Measurements from ENCODE around the gene RFTN1.

RFTN1 gene, protein sequence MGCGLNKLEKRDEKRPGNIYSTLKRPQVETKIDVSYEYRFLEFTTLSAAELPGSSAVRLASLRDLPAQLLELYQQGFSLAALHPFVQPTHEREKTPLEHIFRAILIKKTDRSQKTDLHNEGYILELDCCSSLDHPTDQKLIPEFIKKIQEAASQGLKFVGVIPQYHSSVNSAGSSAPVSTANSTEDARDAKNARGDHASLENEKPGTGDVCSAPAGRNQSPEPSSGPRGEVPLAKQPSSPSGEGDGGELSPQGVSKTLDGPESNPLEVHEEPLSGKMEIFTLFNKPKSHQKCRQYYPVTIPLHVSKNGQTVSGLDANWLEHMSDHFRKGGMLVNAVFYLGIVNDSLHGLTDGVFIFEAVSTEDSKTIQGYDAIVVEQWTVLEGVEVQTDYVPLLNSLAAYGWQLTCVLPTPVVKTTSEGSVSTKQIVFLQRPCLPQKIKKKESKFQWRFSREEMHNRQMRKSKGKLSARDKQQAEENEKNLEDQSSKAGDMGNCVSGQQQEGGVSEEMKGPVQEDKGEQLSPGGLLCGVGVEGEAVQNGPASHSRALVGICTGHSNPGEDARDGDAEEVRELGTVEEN

DNA sequence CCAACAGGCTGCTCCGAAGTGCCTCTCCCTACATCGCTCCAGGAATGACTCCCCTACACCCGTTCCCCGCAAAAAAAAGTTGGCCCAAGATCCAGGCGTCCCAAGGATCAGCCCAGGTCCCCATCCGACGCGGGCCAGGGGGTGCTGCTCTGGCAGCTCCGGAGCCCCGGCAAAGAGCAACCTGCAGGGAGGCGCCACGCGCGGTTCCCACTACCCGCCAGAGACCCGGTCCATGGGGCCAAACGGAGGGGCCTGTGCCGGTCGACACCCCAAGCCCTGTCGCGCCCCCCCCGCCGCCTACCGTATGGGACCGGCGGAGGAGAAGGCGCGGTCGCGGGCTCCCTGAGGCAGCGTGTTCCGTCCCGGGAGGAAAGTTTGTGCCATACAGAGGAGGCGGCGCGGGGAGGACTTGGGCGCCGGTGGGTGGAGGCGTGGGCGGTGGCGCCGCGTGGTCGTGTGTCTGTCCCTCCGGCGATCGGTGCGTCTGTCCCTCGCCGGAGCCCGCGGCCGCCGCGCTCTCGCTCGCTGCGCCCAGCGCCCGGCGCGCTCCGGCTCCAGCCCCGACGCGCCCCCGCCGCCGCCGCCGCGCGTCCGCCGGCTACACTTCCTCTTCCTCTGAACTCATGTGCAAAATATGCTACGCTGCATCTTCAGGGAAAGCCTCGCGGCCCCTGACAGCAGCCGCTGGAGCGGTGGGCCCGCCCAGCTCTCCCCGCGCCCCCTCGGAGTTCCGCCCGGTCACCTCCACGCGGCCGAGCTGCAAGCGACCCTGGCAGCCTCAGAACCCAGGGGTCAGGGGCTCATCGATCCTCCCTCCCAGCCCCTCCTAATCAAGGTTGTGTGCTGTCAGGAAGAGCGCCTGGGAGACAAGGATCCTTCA is at the start of gene RFTN1:
RFTN1 (minus strand) TSS at position 559 of the 880 bp plus-strand sequence. CDS start 19,830 bp downstream, outside the sequence.
- DNase-seq = peak; percentile 75

DNA sequence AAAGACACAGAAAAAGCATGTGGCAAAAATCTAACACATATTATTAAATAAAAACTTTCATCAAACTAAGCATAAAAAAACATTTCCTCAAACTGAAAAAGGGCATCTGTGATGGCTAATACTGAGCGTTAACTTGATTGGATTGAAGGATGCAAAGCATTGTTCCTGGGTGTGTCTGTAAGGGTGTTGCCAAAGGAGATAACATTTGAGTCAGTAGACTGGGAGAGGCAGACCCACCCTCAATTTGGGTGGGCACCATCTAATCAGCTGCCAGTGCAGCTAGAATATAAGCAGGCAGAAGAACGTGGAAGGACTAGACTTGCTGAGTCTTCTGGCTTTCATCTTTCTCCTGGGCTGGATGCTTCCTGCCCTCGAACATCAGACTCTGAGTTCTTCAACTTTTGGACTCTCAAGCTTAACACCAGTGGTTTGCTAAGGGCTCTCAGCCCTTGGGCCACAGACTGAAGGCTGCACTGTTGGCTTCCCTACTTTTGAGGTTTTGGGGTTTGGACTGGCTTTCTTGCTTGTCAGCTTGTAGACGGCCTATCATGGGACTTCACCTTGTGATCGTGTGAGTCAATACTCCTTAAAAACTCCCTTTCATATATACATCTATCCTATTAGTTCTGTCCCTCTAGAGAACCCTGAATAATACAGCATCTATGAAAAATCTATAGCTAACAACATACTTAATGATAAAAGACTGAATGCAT is 46.3 kb upstream of the RFTN1 start:
- DNase-seq = no peak

DNA sequence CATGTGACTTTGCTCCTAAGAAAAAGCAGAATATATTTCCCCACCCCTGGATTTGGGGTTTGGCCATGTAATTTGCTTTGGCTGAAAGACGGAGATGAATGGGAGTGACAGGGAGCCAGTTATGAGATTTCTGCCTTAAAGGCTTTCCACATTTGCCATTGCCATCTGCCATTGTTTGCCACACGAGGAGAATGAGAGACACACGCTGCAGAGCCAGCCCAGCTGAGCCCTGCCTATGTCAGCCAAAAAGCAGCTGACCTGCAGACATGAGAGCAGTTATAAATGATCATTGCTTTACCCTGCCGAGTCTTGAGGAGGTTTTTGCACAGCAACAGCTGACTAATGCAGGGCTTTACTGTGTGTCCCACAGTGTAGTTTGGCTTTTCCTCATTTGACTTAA is 40.6 kb upstream of the RFTN1 start:
- no peak for DNase-seq

DNA sequence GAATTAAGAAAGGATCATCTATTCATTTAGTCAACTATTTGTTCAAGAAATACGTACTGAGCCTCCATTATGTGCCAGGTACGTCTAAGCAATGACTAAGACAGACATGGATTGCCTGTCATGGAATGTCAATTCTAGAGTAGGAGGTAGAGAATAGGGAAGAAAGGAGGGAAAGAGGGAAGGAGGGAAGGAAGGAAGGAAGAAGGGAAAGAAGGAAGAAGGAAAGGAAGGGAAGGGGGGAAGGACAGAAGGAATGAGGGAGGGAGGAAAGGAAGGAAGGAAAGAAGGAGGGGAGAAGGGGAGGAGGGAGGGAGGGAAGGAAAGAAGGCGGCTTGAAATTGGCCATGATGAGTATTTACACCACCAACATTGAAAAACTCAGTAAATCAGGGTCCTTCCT is 39.3 kb upstream of the RFTN1 start:
- no peak for DNase-seq

DNA sequence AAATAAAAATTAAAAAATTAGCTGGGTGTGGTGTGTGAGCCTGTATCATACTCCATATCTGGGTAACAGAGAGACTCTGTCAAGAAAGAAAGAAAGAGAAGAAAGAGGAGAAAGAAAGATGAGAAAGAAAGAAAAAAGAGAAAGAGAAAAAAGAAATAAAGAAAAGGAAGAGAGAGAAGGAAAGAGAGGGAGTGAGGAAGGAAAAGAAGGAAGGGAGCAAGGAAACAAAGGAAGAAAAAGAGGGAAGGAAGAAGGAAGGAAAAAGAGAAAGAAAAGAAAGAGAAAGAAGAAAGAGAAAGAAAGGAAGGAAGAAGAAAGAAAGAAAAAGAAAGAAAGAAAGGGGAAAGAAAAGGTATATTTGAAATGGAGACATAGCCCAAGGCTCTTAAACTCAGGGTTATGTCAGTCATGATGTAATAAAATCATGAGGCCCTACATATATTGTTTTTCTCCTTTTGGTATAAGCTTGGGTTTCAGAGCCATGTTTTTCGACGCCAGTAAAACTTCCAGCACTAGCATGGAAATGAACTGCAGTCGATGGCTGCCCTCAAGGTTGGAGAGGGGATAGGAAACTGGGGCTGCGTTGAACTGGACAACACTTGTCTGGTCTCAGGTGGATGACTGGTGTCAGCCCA is 38.0 kb upstream of the RFTN1 start:
- DNase-seq = no peak

DNA sequence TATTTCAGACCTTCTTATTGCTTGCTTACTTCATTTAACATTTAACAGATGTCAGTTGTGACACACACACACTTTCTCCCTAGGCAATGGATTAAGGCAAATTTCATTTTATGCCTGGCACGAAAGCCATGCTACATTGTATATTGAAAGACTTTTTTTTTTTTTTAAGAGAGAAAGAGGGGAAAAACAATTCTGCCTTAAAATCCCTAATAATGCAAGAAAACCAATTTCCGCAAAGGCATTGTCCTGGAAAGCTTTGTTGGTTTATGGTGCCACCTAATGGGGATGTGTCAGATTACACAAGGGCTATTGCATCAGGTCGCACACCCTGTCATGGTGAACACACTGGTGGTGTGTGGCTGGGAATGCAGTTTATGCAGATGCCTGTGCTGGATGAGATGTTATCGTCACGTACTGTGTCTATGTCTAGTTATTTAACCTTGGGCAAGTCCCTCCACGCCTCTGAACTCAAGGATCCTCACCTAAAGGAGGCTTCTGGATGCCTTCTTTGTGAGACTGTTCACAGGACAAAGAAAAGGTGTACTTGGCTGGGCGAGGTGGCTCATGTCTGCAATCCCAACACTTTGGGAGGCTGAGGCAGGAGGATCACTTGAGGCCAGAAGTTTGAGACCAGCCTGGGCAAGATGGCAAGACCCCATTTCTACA is 37.3 kb upstream of the RFTN1 start:
- peak; percentile 89 for DNase-seq

DNA sequence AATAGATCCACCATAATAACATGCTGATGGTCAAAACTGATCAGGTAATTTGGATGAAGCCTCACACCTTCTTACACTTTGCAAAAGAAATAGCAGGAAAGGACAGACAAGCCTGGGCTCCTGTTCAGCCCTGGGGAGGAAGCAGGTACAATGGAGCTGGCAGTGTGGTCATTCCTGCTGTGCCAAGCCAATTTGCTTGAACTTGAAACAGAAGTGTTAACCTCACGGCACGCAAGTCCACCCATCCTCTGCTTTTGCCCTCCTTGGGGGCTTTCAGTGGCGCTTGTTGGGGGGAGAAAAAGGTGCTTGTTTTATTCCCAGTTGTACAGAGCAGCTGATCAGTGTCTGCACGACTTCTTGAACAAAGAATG is 36.8 kb upstream of the RFTN1 start:
- no peak for DNase-seq

DNA sequence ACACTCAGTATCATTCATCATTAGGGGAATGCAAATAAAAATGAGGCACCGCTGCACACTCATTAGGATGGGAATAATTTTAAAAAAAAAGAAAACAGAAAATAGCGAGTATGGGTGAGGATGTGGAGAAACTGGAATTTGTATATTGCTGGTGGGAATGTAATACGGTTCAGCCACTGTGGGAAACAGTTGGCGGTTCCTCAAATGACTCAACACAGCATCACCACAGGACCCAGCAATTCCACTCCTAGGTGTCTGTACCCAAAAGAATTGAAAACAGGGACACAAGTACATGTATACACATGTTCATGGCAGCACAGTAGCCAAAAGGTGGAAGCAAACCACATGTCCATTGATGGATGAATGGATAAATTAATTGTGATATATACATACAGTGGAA is 35.2 kb upstream of the RFTN1 start:
- peak; percentile 75 for DNase-seq

DNA sequence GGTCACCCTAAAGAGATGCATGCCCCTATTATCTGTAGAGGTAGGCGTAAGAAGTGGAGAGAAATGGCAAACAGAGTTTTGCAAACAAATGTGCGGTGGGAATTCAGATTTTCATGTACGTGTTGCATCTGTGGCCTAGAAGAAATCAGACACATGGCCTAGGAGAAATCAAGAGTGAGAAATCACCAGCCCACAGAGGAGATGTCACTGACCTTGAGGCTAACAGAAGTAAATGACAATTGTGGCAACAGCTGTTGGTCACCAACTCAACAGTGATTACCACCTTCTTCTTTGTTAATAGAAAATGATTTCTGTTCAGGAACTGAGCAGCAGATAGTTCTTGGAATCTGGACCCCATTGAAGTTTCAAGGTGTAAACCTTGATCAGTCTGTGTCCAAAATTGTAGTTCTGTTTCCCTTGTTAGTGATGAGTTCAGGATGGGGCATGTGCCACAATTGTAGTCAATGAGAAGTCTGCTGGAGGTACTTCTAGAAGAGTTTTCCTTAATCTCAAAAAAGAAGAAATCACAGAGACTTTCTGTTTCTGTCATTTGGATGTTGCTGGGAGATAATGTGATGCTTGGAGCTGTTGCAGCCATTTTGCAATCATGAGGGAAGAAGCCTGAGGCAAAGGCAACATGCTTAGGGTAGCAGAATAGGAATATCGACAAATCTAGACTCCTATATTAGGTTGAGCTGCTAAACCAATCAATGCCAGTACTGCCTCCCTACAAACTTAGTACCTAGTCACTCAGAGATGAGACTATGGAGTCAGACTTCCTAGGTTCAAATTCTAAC is 34.3 kb upstream of the RFTN1 start:
- no peak for DNase-seq

DNA sequence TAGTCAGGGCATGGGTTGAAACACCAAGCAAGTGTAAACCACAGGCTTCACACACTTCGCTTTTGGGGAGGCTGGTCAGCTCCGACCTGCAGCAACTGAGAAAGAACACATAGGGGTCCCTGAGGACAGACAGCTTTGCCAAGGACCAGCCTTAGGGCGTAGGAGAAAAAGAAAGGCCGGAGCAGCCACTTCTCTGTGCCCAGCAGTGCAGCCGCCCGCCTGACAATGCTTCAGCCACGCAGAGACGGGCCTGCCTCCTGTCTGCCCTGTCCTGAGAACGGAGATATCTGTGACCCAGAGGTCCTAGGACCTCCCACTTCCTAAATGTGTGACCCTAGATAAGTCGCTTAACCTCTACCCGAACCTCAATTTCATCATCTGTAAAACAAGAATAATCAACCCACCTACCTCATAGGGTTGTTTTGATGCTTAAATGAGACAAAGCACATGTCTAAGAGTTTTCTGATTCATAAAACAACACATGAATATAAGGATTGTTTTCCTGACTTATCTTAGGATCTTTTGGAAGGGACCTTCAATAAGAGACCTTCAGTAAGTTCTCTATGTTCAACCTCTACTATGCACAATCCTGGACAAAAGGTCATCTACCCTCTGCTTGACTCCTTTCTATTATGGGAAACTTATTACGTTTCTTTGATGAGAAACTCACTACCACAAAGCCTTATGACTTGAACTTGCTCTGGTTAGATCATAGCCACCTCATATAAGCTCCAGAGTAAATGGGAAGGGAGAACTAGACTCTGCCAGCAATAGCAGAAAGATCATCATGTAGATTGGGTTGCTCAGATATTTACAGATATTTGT is 32.9 kb upstream of the RFTN1 start:
- DNase-seq = no peak

DNA sequence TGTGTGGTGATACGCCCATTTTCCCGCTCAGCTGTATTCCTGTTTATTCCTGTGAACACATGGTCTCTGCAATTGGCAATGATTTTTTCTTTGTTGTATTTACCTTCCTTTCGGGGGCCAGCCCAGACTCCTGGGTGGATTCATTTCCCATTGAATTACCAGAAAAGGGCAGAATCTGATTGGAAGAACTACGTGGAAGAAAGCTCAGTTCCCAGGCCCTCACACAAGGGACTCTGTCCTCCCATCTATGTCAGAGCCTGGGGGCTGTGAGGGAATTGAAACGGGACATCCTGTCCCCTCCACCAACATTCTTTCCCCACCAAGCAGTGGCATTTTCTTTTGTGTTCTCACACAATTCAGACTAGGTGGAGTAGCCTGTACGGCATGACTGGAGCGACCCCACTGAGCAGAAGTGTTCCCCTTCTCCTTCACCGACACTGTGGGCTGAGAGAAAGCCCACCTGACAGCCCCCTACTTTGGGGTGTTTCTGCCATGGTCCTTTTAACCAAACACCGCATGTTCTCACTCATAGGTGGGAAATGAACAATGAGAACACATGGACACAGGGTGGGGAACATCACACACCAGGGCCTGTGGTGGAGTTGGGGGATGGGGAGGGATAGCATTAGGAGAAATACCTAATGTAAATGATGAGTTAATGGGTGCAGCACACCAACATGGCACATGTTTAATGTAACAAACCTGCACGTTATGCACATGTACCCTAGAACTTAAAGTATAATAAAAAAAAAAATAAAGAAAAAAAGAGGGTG is 32.1 kb upstream of the RFTN1 start:
- no peak for DNase-seq

DNA sequence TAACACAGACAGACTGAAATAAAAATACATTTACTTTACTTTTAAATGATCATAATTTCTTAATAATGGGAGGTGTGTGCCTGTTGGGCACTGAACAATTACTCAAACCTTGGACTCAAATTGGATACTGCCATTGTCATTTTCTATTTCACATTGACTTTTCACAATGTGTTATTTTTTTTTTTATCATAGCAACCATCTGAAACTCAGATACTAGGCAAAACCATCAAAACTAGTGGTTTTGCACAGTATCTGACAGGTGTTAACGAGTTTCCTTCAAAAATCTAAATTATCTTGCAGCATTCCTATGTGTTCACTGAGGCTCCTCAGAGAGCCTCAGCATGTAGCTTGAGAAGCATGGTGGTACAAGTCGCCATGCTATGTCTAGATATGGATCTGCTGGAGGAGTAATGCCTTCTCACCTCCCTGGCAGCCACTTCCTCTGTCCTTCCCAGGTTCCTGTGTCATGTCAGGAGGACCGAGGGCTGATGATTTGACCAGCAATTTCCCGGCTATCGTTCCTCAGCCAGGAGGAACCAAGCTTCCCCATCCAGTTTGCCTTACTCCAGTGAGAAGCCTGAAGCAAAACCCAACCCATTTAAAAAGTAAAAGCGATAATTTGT is 29.9 kb upstream of the RFTN1 start:
- DNase-seq = no peak

DNA sequence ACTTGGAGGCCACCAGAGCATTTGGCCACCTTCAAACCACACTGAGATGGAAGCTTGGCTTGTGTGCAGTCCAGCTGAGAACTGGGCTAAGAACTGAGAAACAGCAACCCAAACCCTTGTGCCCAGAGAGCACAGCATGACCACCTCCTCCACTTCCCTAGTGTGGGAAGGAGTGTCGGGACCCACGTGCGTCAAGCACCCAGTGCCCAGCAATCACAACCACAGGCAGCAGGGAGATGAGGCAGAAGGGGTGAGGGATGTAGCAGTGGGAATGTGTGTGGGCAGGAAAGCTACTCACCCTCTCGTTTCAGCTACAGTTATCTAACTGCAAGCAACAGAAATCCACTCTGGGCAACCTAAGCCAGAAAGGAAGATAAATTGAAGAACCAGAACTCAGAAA is 25.0 kb upstream of the RFTN1 start:
- no peak for DNase-seq

DNA sequence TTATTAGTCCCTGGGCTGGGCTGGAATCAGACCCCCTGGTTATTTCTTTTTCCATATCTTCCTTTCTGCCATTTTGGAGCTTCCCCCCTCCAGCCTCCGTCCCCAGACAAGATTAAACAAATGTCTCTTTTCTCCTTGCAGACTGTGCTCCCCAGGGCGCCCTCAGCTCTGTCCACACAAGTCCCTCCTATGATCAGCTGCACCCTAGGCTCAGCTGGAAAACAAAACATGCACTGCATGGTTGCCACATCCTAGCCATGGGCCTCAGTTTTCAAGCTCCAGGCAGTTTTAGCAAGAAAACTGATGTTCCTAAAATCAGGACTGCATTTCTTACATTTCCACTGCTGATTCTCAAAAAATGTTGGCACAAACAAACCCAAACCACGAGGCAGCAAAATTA is 23.5 kb upstream of the RFTN1 start:
- DNase-seq = no peak

DNA sequence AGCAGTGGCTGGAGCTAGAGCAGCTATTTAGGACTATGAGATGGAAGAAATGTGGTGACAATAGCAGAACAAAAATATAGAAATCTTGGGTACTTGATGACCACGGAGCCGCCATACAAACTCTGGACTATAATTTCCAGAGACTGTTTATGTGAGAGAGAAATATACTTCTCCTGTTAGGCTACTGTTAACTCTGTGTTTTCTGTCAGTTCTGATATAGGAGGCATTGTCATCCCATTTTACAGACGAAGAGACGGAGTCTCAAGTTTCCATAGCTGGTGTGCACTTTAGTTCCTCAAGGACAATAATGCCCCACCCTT is 22.8 kb upstream of the RFTN1 start:
- DNase-seq = no peak

DNA sequence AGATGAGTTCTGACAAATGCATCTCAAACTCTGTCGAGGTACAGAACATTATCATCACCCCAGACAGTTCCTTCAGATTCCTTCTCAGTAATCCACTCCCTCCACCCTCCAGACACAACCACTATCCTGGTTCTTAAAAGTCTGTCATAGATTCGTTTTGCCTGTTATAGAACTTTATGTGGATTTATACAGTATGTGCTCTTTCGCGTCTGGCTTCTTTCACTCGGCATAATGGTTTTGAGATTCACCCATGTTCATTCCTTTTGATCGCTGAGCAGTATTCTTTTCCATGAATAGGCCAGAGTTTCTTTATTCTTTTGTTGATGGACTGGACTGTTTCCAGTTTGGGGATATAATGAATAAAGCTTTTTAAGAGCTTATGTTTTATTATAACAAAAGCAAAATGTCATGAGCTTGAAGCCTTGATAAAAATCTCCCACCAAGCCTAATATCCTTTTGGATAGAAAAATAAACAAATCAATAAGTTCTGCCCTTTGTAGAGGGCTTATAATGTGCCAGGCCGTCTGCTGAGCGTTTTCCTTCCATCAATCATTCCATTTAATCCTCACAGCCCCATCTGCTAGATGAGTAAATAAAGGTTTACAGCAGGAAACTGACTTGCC is 21.3 kb upstream of the RFTN1 start:
- DNase-seq = no peak

DNA sequence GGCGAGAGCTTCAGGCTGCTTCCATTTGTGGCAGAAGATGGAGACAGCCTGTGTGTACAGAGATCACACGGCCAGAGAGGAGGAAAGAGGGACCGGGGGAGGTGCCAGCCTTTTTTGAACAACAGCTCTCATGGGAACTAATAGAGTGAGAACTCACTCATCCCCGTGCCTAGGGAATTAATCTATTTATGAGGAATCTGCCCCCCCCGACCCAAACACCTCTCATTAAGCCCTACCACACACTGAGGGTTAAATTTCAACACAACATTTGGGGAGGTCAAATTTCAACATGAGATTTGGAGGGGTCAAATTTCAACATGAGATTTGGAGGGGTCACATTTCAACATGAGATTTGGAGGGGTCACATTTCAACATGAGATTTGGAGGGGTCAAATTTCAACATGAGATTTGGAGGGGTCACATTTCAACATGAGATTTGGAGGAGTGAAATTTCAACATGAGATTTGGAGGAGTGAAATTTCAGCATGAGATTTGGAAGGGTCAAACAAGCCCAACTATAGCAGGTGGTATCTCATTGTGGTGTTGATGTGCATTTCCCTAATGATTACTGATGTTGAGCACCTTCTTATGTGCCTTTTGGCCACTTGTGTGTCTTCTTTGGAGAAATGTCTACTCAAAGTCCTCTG is 20.6 kb upstream of the RFTN1 start:
- DNase-seq = peak; percentile 28

DNA sequence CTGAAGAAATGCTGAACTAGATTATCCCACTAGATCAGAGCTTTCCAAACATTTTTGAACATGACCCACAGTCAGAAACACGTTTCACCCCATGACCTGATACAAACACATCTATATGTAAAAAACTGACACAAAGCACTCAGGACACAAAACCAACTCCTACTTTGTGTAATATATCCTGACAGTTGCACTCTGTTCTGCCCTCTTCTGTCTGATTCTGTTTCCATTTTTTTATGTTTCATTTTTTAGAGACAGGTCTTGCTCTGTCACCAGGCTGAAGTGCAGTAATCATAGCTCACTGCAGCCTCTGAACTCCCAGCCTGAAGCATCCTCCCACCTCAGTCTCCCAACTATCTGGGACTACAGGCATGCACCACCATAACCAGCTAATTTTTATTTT is 15.8 kb upstream of the RFTN1 start:
- no peak for DNase-seq

Measured in fibroblast of skin of right quadriceps (primary cell).